IPS-18c (cell line): ENCODE results near the gene TGFBR1.

ENCODE experiments used
- H3K4me3 ChIP-seq: 2 replicates; pipeline ENCODE4 v1.7.0; 2013; ENCODE audit warnings: low read depth, mild to moderate bottlenecking, low read length, moderate library complexity; ENCODE audit not compliant: insufficient read depth
- H3K9me3 ChIP-seq: one replicate; pipeline ENCODE4 v1.6.1; 2013; ENCODE audit warnings: mild to moderate bottlenecking, low read length, moderate library complexity; ENCODE audit not compliant: control insufficient read depth, insufficient read depth

TGFBR1 gene

GRCh38 chr9:99171225-99172123 lies 66.6 kb downstream of the TGFBR1 start:
- H3K4me3 ChIP-seq: no peak overlapping the region

GRCh38 chr9:99172124-99173091 lies 67.5 kb downstream of the TGFBR1 start:
- no peaks in the 10 kb centered on the region for H3K9me3 ChIP-seq
- H3K4me3 ChIP-seq: no peak overlapping the region

More at GRCh38 chr9:99171225-99172123, 66.6 kb downstream of the TGFBR1 start:
- no peaks in the 10 kb centered on the region for H3K9me3 ChIP-seq

GRCh38 chr9:99173570-99174504 lies 68.9 kb downstream of the TGFBR1 start:
- no peaks in the 10 kb centered on the region for H3K9me3 ChIP-seq
- H3K4me3 ChIP-seq: no peak overlapping the region

DNA sequence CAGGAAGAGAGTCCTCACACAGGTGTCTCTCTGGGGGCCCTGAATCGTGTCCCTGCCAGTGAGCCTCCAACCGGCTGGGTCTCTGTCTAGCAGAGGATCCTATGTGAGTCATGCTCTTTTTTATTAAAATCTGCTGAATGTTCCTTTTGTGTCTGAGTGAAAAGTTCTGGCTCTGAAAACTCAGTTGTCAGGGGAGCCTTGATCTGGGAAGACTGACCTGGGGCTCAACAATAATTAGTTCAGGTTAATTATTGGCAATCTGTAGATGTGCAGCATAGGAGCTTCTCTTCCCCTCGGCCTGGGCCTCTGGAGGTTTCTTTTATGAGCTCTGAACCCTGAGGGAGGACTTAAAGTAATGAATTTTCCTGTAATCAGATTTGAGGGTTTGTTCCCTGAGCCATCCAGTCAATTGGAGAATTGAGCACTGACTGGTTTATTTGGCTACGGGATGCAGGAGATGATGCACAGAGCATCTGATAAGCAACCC lies 71.7 kb downstream of the TGFBR1 start:
- no peak overlapping the region for H3K4me3 ChIP-seq

DNA sequence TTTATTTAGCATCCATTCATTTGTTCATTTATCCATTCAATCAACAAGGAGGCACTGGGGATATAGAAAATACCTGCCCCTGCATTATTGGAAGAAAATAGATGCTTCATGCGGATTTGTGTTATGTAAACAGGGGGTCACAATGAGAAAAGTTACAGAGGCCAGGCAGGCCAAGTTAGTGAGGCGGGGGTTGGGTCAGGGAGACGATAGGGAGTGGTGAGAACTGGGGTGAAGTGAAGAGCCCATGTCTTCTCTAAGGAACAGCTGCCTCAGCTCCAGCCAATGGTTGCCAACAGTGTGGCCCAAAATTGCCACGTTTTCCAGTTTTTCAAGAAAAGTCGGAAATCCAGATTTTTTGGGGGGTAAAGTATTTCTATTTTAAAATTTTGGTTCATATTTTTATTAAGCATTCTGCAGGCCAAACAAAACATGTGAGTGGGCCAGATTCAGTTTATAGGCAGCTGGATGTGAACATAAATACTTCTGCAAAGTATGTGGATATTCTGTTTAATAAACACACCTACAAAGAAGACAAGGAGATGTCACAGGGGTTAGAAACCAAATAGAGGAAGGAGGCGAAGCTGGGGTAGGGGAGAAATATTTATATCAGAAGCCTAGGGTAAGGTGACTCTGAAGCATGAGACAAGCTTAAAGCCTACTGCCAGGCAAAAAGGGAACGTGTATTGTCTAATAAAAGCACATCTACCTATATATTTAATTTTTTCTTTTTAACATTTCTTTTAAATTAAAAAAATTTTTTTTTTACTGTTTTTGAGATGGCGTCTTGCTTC lies 72.9 kb downstream of the TGFBR1 start:
- Histone ChIP-seq H3K9me3 (no peaks in the 10 kb centered on the region), H3K4me3 (no peak overlapping the region)

More for the DNA sequence above, 71.7 kb downstream of the TGFBR1 start:
- no peaks in the 10 kb centered on the region for H3K9me3 ChIP-seq

DNA sequence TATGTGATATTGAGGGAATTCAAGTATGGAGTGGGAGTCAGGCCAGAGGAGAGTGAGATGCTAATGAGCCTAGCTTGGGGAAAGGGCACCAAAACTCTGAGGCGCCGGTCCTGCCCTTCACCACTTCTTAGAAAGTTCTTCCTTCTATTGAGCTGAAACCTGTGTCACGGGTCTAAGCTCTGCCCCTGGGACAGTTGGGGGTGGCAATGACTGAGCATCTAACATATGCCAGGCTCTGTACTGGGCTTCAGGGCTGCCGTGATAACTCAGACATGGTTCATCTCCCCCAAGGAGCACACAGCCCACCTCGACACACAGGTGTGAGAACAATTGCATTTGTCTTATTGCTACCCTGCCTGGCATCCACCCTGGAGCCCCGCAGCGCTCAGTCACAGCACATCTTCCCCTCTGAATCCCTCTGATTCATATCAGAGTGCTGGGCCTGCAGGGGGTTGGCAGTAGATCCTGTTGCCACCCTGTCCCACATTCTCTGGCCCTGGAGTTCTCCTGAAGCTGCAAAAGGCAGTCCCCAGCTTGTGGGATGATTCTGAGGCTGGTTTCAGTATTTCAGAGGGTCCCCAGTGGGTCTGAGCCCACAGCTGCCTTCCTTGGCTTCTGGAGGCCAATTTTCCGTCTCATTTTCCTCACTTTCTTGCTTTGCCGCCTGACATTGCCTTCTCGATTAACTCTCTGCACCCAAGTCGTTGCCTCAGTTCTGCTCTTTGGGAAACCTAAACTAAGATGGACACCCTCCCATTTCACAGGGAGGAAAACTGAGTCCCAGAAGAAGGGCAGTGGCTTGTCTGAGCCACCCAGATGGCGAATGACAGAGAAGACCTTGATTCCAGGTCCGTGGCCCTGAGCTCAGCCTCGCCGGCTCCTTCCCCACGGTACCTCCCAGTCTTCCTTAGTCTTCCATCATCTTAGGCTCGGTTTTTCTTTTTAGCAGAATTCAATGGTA lies 74.3 kb downstream of the TGFBR1 start:
- H3K4me3 ChIP-seq: no peak overlapping the region

GRCh38 chr9:99180199-99180598 lies 75.3 kb downstream of the TGFBR1 start:
- no peaks in the 10 kb centered on the region for H3K9me3 ChIP-seq
- no peak overlapping the region for H3K4me3 ChIP-seq

More for the DNA sequence above, 74.3 kb downstream of the TGFBR1 start:
- H3K9me3 ChIP-seq: no peaks in the 10 kb centered on the region

DNA sequence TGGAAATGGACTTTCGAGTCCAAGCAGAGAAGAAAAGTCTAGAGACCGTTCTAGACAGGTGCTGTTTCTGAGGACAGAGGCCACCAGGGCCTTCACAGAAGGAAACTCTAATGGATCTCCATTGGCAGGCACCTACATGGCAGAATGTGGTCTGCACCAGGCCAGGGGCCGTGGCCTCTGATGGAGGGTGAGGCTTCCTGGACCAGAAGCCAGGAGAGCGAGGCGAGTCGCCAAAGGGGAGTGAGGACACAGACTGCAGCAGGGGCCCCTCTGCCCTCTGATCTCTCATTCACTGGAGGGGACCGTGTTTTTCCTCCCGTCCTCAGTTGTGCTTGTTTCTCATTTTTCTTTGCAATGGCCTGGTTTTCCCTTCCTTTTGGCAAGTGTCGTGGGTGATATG lies 75.7 kb downstream of the TGFBR1 start:
- Histone ChIP-seq H3K4me3 (no peak overlapping the region), H3K9me3 (no peaks in the 10 kb centered on the region)

DNA sequence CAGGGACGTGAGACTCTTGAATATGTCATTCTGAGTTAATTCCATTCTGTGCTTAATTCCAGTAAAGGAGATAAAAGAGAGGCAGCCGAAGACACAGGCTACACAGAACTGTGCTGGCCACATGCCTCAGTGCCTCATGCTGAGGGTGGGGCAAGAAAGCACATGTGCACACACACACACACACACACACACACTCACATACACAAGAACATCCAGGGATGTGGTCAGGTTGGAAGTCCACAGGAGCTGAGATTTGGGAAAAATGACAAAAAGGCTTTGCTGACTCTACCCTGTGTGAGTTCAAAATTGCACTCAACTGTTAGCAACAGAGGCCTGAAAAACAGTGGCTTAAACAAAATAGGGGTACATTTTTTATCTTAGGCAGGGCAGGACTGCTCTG lies 76.3 kb downstream of the TGFBR1 start:
- H3K9me3 ChIP-seq: no peaks in the 10 kb centered on the region
- no peak overlapping the region for H3K4me3 ChIP-seq

DNA sequence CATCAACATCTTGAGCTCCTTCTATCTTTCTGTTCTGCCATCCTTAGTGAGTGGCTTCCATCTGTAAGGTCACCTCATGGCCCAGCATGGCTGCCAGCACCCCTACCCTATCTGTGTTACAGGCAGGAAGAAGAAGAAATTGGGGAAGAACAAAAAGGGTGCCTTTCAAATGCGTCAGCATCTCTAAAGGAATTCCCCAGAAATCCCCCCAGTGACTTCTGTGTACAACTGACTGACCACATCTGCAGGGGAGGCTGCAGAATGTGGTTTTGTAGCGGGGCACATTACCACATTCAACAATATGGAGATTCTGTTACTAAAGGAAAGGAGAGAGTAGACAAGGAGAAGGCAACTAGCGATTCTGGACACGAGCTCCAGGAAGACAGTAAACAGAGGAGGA lies 76.7 kb downstream of the TGFBR1 start:
- H3K4me3 ChIP-seq: no peak overlapping the region
- H3K9me3 ChIP-seq: no peaks in the 10 kb centered on the region

- no peaks in the 10 kb centered on the region for H3K9me3 ChIP-seq
- no peak overlapping the region for H3K4me3 ChIP-seq
These were observed 77.4 kb downstream of the TGFBR1 start for GRCh38 chr9:99182356-99182755.

GRCh38 chr9:99183616-99184015 lies 78.7 kb downstream of the TGFBR1 start:
- no peaks in the 10 kb centered on the region for H3K9me3 ChIP-seq
- no peak overlapping the region for H3K4me3 ChIP-seq

DNA sequence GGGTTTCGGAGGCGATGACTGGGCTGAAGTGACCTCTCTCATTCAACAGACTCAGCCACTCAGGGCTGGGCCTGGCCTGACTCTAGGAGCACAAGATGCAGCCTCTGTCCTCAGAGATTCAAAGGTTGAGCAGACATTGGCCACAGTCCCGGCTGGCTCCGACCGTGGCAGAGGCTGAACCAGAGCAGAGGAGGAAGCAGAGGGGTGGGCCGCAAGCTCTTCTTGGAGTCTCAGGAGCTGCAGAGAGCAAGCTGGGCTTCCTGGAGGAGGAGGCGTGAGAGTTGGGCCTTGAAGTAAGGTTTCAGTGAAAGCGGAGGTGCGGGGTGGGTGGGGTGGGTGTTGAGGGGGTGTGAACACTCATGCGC lies 79.2 kb downstream of the TGFBR1 start:
- Histone ChIP-seq H3K9me3 (no peaks in the 10 kb centered on the region), H3K4me3 (no peak overlapping the region)

DNA sequence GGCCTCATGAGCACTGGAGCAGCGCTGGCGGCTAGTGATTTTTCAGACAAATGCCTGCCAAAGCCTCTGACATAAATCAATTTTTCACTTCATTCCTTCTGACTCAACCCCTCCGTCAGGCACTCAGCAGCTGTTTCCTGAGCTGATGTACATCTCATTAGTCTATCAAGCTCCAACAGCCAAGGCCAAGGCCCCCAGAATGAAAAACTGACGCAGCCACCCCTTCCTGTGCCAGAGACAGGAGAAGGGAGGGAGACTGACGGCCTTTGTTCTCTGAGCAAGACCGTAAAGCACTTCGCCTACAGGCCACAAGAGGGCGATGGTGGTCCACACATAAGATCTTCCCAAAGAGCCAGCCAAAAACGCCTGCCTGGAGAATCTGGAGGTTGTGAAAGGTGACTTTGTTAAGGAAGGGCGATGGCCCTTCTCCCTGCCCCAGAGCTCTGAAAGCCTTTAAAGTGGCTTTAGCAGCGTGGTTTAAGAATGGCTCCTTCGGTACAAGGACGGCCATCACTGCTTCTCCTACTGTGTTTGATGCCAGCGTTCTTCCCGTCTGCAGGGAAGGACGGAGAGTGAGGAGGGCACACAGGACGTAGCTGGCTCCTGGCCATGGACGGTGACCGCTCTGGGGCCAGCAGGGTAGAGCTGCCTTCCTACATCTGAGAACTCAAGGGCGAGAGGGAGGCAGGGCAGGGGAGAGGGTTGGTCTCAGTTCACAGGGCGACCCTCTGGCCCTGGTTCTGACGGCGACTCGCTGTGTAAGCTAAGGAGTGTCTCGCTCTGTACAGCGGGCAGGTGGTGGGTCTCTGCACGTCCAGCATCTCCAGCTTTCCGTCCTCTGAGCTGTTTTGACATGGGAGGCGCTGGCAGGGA lies 79.8 kb downstream of the TGFBR1 start:
- Histone ChIP-seq H3K4me3 (no peak overlapping the region), H3K9me3 (no peaks in the 10 kb centered on the region)
